HFF-Myc (cell line): ENCODE results near the gene GPX3.

Source experiments
- DNase-seq: peaks from one replicate; pipeline ENCODE4 v3.0.0-alpha.2; 2011; ENCODE audit warnings: low read depth; ENCODE audit errors: extremely low read depth
- H3K4me3 ChIP-seq: replicated peaks from 2 replicates; pipeline ENCODE4 v1.5.1; 2011; ENCODE audit warnings: low read depth, mild to moderate bottlenecking, control low read depth, low read length
- TF ChIP-seq, protein P1 (sequence below): IDR thresholded peaks from 2 replicates; pipeline ENCODE4 v1.5.1; 2012; ENCODE audit warnings: mild to moderate bottlenecking, low read depth, low read length, control low read depth; ENCODE audit errors: missing control alignments

Gene GPX3

DNA sequence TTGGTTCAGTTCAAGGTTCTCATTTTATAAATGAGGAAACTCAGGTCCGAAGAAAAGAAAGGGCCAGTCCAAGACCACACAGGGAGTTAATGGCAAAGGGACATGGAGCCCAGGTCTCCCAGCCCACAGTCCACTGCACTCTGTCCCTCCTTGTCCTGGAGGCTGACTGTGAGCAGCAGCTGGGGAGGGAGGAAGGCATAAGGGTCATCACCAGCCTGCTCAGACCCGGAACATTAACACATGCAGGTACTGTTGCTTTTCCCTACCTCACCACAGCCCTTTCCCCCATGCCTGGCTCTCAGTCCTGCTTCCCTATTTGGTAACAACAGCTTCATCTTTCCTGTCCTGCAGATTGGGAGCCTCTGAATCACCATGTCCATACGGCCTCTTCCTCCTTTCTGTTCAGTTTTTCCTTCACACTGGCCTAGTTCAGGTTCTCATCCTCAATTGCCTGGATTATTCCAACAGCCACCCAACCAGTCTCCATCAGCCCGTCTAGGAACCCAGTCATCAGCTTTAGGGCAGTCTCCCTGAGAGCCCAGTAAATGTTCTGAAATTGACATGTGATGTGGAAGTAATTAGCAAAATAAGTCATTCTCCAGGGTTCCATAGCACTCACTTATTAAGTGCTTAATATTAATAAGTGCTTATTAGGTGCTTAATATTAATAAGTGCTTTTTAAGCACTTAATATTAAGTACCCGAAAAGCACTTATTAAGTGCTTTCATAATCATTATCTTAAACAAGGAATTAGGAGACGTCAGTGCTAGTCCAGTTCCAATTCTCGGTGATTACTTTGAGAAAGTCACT, 4.3 kb downstream of the GPX3 start:
- TF ChIP-seq, protein P1, sequence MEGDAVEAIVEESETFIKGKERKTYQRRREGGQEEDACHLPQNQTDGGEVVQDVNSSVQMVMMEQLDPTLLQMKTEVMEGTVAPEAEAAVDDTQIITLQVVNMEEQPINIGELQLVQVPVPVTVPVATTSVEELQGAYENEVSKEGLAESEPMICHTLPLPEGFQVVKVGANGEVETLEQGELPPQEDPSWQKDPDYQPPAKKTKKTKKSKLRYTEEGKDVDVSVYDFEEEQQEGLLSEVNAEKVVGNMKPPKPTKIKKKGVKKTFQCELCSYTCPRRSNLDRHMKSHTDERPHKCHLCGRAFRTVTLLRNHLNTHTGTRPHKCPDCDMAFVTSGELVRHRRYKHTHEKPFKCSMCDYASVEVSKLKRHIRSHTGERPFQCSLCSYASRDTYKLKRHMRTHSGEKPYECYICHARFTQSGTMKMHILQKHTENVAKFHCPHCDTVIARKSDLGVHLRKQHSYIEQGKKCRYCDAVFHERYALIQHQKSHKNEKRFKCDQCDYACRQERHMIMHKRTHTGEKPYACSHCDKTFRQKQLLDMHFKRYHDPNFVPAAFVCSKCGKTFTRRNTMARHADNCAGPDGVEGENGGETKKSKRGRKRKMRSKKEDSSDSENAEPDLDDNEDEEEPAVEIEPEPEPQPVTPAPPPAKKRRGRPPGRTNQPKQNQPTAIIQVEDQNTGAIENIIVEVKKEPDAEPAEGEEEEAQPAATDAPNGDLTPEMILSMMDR, result no peak
- no peak for DNase-seq
- no peak overlapping the region for H3K4me3 ChIP-seq

DNA sequence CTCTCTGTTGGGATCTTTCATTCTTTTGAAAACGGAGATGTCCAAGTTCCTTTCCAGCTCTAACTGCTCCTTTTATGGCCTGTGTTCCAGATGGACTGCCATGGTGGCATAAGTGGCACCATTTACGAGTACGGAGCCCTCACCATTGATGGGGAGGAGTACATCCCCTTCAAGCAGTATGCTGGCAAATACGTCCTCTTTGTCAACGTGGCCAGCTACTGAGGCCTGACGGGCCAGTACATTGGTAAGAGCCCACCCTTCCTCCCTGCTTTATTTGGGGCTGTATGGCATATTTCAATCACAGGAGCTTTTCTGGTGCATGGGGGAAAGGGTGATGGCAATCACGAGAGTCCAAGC, 4.8 kb downstream of the GPX3 start:
- H3K4me3 ChIP-seq, result no peak overlapping the region
- DNase-seq, result no peak
- TF ChIP-seq, protein P1, result no peak

DNA sequence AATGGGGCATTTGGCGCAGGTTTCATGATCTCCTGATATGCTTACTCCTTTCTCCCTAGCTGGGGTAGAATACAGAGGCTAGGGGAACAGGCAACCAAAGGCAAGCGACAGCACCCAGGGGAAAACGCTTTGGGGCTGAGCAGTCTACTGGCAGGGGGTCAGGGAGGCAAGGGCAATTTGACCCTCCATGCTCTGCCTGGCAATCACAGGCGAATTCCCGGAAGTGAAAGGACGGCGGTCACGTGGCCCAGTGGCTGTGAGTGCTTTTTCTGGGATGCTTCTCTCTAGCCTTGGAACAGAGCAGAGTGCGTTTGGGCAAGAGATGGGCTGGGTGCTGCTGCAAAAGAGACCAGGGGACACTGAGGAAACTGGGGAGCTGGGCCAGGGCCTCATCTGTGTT, 5.7 kb downstream of the GPX3 start:
- no peak for DNase-seq
- TF ChIP-seq, protein P1, result no peak
- no peak overlapping the region for H3K4me3 ChIP-seq

DNA sequence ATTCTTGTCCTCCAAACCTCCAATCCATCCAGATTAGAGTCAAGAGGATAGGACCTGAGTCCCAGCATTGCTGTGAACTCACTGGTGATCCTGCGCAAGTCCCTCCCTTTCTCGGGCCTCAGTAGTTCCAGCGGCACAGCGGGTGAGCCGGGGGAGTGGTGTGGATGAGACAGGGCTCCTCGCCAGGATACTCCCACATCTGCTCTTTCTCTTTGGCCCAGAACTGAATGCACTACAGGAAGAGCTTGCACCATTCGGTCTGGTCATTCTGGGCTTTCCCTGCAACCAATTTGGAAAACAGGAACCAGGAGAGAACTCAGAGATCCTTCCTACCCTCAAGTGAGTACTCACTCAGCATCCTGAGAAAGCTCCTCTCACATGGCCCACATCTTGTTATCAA, 6.3 kb downstream of the GPX3 start:
- DNase-seq, result no peak
- TF ChIP-seq, protein P1, result no peak
- no peak overlapping the region for H3K4me3 ChIP-seq

DNA sequence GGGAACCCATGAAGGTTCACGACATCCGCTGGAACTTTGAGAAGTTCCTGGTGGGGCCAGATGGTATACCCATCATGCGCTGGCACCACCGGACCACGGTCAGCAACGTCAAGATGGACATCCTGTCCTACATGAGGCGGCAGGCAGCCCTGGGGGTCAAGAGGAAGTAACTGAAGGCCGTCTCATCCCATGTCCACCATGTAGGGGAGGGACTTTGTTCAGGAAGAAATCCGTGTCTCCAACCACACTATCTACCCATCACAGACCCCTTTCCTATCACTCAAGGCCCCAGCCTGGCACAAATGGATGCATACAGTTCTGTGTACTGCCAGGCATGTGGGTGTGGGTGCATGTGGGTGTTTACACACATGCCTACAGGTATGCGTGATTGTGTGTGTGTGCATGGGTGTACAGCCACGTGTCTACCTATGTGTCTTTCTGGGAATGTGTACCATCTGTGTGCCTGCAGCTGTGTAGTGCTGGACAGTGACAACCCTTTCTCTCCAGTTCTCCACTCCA, 7.6 kb downstream of the GPX3 start:
- TF ChIP-seq, protein P1, result no peak
- DNase-seq, result no peak

DNA sequence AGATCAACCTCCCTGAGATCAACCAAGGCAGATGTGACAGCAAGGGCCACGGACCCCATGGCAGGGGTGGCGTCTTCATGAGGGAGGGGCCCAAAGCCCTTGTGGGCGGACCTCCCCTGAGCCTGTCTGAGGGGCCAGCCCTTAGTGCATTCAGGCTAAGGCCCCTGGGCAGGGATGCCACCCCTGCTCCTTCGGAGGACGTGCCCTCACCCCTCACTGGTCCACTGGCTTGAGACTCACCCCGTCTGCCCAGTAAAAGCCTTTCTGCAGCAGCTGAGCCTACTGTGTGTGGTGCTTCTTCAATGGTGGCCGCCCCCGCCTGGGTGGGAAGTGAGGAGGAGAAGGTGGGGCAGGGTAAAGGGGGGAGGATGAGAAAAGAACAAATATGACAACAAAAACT, 8.3 kb downstream of the GPX3 start:
- TF ChIP-seq, protein P1, result no peak
- no peak overlapping the region for H3K4me3 ChIP-seq
- DNase-seq, result no peak

More for the DNA sequence above, 7.6 kb downstream of the GPX3 start:
- no peak overlapping the region for H3K4me3 ChIP-seq
